Progenitor cell of endocrine pancreas (in vitro differentiated cells): ENCODE data around the gene CELF4. TPM values are rescaled to one million over a fixed set of nuclear protein-coding genes. Genes with fewer than 3 reads are reported as not detected.

ENCODE experiments used
- DNase-seq: peaks from one replicate; pipeline ENCODE4 v3.0.0; 2021; ENCODE audit warnings: low spot score; ENCODE audit not compliant: unreplicated experiment
- H3K27ac Mint-ChIP-seq: 2 replicates; pipeline ENCODE4 v1.8.0; 2021; ENCODE audit warnings: mild to moderate bottlenecking, moderate library complexity, mixed read lengths
- H3K27me3 Mint-ChIP-seq: 2 replicates; pipeline ENCODE4 v1.8.0; 2021; ENCODE audit warnings: mixed read lengths
- H3K36me3 Mint-ChIP-seq: 2 replicates; pipeline ENCODE4 v1.8.0; 2022; ENCODE audit warnings: mixed read lengths; ENCODE audit not compliant: insufficient read depth
- H3K4me1 Mint-ChIP-seq: 2 replicates; pipeline ENCODE4 v1.8.0; 2021; ENCODE audit warnings: low read depth, mixed read lengths
- H3K4me3 Mint-ChIP-seq: 2 replicates; pipeline ENCODE4 v1.8.0; 2021; ENCODE audit warnings: low read depth, mild to moderate bottlenecking, moderate library complexity, mixed read lengths
- H3K9me3 Mint-ChIP-seq: 2 replicates; pipeline ENCODE4 v1.8.0; 2021; ENCODE audit warnings: low read depth, mixed read lengths
- CTCF ChIP-seq: fragments of 200-600 bp; sonication (generic); IDR thresholded peaks from one replicate; pipeline ENCODE4 v1.5.0; 2021; ENCODE audit warnings: antibody characterized with exemption, mild to moderate bottlenecking; ENCODE audit not compliant: unreplicated experiment
- total RNA-seq: library from RNA; stranded (reverse); gene quantifications from 2 replicates; pipeline ENCODE4 v1.2.1, GENCODE V29; 2021

Gene CELF4
- total RNA-seq, 1 donor from 2014 or later = 4.6 TPM

- H3K4me1 Mint-ChIP-seq = no peaks in the 10 kb centered on the region
- TF ChIP-seq CTCF = no peak
- no peak overlapping the region for H3K27ac Mint-ChIP-seq
- H3K36me3 Mint-ChIP-seq = no peaks in the 10 kb centered on the region
- H3K9me3 Mint-ChIP-seq = no peaks in the 10 kb centered on the region
- peaks cover 7% of the 10 kb centered on the region for H3K27me3 Mint-ChIP-seq
- DNase-seq = no peak
- no peak overlapping the region for H3K4me3 Mint-ChIP-seq
Observed at GRCh38 chr18:37315935-37316334, 249.7 kb downstream of the CELF4 start.

- no peak for TF ChIP-seq CTCF
- H3K27me3 Mint-ChIP-seq = peaks cover 10% of the 10 kb centered on the region
- no peak for DNase-seq
- H3K27ac Mint-ChIP-seq = no peak overlapping the region
- no peak overlapping the region for H3K4me3 Mint-ChIP-seq
- peaks cover 7% of the 10 kb centered on the region for H3K4me1 Mint-ChIP-seq
- no peaks in the 10 kb centered on the region for H3K36me3 Mint-ChIP-seq
- H3K9me3 Mint-ChIP-seq = no peaks in the 10 kb centered on the region
Observed at GRCh38 chr18:37314534-37314933, 251.1 kb downstream of the CELF4 start.

GRCh38 chr18:37313624-37314023 lies 252.0 kb downstream of the CELF4 start:
- no peak overlapping the region for H3K27ac Mint-ChIP-seq
- peaks cover 7% of the 10 kb centered on the region for H3K4me1 Mint-ChIP-seq
- no peak for TF ChIP-seq CTCF
- H3K4me3 Mint-ChIP-seq = no peak overlapping the region
- H3K27me3 Mint-ChIP-seq = peaks cover 10% of the 10 kb centered on the region
- no peaks in the 10 kb centered on the region for H3K9me3 Mint-ChIP-seq
- no peak for DNase-seq
- H3K36me3 Mint-ChIP-seq = no peaks in the 10 kb centered on the region

- no peak for DNase-seq
- no peak overlapping the region for H3K4me3 Mint-ChIP-seq
- no peak overlapping the region for H3K27ac Mint-ChIP-seq
- peaks cover 3% of the 10 kb centered on the region for H3K27me3 Mint-ChIP-seq
- H3K4me1 Mint-ChIP-seq = peaks cover 7% of the 10 kb centered on the region
- TF ChIP-seq CTCF = no peak
- H3K36me3 Mint-ChIP-seq = no peaks in the 10 kb centered on the region
- no peaks in the 10 kb centered on the region for H3K9me3 Mint-ChIP-seq
Observed at GRCh38 chr18:37309861-37310260, 255.7 kb downstream of the CELF4 start.

GRCh38 chr18:37309059-37309458 lies 256.5 kb downstream of the CELF4 start:
- peaks cover 7% of the 10 kb centered on the region for H3K4me1 Mint-ChIP-seq
- H3K27me3 Mint-ChIP-seq = peaks cover 3% of the 10 kb centered on the region

More at GRCh38 chr18:37309059-37309458, 256.5 kb downstream of the CELF4 start:
- no peaks in the 10 kb centered on the region for H3K36me3 Mint-ChIP-seq
- H3K27ac Mint-ChIP-seq = no peak overlapping the region
- no peak for TF ChIP-seq CTCF
- H3K9me3 Mint-ChIP-seq = no peaks in the 10 kb centered on the region
- no peak overlapping the region for H3K4me3 Mint-ChIP-seq
- no peak for DNase-seq
